Measurements from ENCODE around the gene LANCL2.

LANCL2 gene

DNA sequence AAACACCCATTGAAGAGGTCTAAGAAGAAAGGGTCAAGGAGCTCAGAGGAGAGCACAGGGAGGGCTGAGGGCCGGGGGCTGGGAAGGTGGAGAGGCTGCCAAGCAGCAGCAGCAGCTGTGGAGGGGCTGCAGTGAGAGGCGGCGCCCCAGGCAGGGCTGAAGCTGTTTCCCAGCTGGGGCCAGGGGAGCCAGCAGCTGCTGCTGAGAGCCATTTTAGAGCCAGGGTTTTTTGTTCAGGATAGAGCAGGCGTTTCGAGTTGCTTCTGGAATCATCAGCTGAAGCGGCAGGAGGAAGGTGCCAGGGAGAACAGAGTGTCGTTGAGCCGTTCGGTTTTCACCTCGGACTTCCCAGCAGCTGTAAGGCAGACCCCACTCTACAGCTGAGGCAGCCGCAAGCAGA is 62.7 kb downstream of the LANCL2 start:
- Histone ChIP-seq H3K9me3 (ENCODE audit: control insufficient read depth in 1 of 2, low read length in 2 of 2) (no peaks in the 10 kb centered on the region), H3K36me3 (ENCODE audit: control insufficient read depth in 1 of 2, insufficient read depth in 2 of 2, low read length in 2 of 2) (peaks cover 5 to 10% of the 10 kb centered on the region in 2 donors), H3K4me3 (ENCODE audit: low read depth in 1 of 2, low read length in 2 of 2) (no peak overlapping the region), H3K4me1 (ENCODE audit: control insufficient read depth in 1 of 2, insufficient read depth in 2 of 2, low read length in 2 of 2) (no peaks in the 10 kb centered on the region), H3K27ac (ENCODE audit: low read length) (no peak overlapping the region), H3K27me3 (ENCODE audit: low read depth, low read length) (no peaks in the 10 kb centered on the region)

- H3K4me1 ChIP-seq (ENCODE audit: control insufficient read depth in 1 of 2, insufficient read depth in 2 of 2, low read length in 2 of 2) = no peaks in the 10 kb centered on the region
- H3K27me3 ChIP-seq (ENCODE audit: low read depth, low read length) = no peaks in the 10 kb centered on the region
- H3K27ac ChIP-seq (ENCODE audit: low read length) = no peak overlapping the region
These were observed 64.8 kb downstream of the LANCL2 start for GRCh38 chr7:55429835-55430499.

GRCh38 chr7:55431898-55432297 is 66.8 kb downstream of the LANCL2 start:
- Histone ChIP-seq H3K4me1 (ENCODE audit: control insufficient read depth in 1 of 2, insufficient read depth in 2 of 2, low read length in 2 of 2) (no peaks in the 10 kb centered on the region), H3K9me3 (ENCODE audit: control insufficient read depth in 1 of 2, low read length in 2 of 2) (no peaks in the 10 kb centered on the region), H3K36me3 (ENCODE audit: control insufficient read depth in 1 of 2, insufficient read depth in 2 of 2, low read length in 2 of 2) (no peaks in the 10 kb centered on the region), H3K27me3 (ENCODE audit: low read depth, low read length) (no peaks in the 10 kb centered on the region), H3K27ac (ENCODE audit: low read length) (no peak overlapping the region), H3K4me3 (ENCODE audit: low read depth in 1 of 2, low read length in 2 of 2) (no peak overlapping the region)

More at GRCh38 chr7:55429835-55430499, 64.8 kb downstream of the LANCL2 start:
- Histone ChIP-seq H3K4me3 (ENCODE audit: low read depth in 1 of 2, low read length in 2 of 2) (no peak overlapping the region), H3K36me3 (ENCODE audit: control insufficient read depth in 1 of 2, insufficient read depth in 2 of 2, low read length in 2 of 2) (peaks cover 5 to 10% of the 10 kb centered on the region in 2 donors), H3K9me3 (ENCODE audit: control insufficient read depth in 1 of 2, low read length in 2 of 2) (no peaks in the 10 kb centered on the region)

DNA sequence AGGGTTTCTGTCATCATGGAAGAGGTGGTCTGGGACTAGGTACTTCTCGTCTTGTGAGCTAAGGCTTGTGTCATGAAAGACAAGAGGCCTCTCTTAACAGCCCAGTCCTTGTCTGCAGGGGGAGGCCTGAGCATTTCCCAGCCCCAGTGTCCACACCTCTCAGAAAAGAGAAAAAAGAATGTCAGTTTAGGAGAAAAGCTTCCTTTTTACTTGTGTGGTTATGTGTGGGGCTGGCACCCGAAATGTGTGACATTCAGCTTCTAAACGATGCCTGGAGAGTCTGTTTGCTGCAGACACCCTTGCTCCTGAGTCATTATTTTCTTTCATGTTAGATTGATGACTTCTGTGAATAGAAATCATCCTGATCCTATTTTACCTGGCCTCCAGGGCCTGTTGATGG is 67.4 kb downstream of the LANCL2 start:
- H3K27ac ChIP-seq (ENCODE audit: low read length) = no peak overlapping the region
- H3K4me1 ChIP-seq (ENCODE audit: control insufficient read depth in 1 of 2, insufficient read depth in 2 of 2, low read length in 2 of 2) = no peaks in the 10 kb centered on the region
- no peaks in the 10 kb centered on the region for H3K9me3 ChIP-seq (ENCODE audit: control insufficient read depth in 1 of 2, low read length in 2 of 2)
- H3K27me3 ChIP-seq (ENCODE audit: low read depth, low read length) = no peaks in the 10 kb centered on the region
- H3K4me3 ChIP-seq (ENCODE audit: low read depth in 1 of 2, low read length in 2 of 2) = no peak overlapping the region
- H3K36me3 ChIP-seq (ENCODE audit: control insufficient read depth in 1 of 2, insufficient read depth in 2 of 2, low read length in 2 of 2) = no peaks in the 10 kb centered on the region

DNA sequence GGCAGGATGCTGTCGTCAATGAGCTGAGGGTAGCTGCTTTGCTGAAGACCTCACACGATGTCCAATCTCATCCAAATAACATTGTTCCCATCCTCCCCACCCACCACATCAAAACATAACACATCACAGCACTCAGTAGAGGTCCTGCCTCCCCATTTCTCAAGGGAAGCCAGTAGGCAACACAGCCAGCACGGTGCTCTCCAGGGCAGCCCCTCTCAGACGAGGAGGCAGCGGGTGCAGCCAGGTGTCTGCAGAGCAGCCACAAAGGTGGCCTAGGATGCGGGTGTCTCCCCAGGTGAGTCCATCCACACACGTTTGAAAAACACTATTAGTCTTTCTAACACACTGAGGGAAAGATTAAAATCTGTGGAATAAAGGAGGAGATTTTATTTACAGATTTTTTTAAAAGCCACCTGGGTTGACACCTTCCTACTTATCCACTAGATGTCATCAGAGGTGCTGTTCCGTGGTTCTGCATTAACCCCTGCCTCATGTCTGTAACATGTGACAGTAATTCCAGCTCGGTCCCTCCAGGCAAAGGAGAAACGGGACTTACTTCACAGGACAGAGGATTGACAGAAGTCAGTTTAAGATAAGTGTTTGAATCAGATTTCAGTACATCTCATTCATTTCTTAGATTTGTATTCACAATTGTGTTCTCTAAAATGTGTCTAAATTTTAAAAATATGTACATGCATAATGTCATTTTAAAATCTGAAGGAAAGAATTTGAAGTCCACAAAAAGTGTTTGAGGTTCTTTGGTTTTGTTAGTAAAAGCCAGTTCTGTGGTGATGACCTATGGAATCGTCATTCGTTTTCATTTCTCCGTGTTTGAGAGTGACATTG is 68.0 kb downstream of the LANCL2 start:
- H3K27me3 ChIP-seq (ENCODE audit: low read depth, low read length) = no peaks in the 10 kb centered on the region
- H3K36me3 ChIP-seq (ENCODE audit: control insufficient read depth in 1 of 2, insufficient read depth in 2 of 2, low read length in 2 of 2) = no peaks in the 10 kb centered on the region
- H3K9me3 ChIP-seq (ENCODE audit: control insufficient read depth in 1 of 2, low read length in 2 of 2) = no peaks in the 10 kb centered on the region
- no peak overlapping the region for H3K27ac ChIP-seq (ENCODE audit: low read length)
- H3K4me3 ChIP-seq (ENCODE audit: low read depth in 1 of 2, low read length in 2 of 2) = no peak overlapping the region
- H3K4me1 ChIP-seq (ENCODE audit: control insufficient read depth in 1 of 2, insufficient read depth in 2 of 2, low read length in 2 of 2) = no peaks in the 10 kb centered on the region

GRCh38 chr7:55435466-55435865 is 70.3 kb downstream of the LANCL2 start:
- Histone ChIP-seq H3K27me3 (ENCODE audit: low read depth, low read length) (no peaks in the 10 kb centered on the region), H3K4me3 (ENCODE audit: low read depth in 1 of 2, low read length in 2 of 2) (no peak overlapping the region), H3K36me3 (ENCODE audit: control insufficient read depth in 1 of 2, insufficient read depth in 2 of 2, low read length in 2 of 2) (no peaks in the 10 kb centered on the region), H3K27ac (ENCODE audit: low read length) (no peak overlapping the region), H3K4me1 (ENCODE audit: control insufficient read depth in 1 of 2, insufficient read depth in 2 of 2, low read length in 2 of 2) (no peaks in the 10 kb centered on the region), H3K9me3 (ENCODE audit: control insufficient read depth in 1 of 2, low read length in 2 of 2) (no peaks in the 10 kb centered on the region)

DNA sequence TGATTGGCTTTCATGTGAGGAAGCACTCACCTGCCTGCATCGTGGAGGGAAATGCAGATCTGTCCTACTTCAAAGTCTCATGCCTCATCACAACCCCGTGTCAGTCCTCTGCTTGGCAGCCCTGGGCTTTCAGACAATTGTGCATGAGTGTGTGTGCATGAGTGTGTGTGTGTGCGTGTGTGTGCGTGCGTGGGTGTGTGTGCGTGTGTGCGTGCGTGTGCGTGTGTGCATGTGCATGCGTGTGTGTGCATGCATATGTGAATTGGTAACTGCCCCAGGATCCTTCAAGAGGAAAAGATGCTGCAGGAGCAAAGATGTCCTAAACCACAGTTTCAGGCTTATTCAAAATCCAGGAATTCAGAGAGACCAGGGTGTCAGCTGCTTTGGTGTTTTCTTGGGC is 71.3 kb downstream of the LANCL2 start:
- no peaks in the 10 kb centered on the region for H3K36me3 ChIP-seq (ENCODE audit: control insufficient read depth in 1 of 2, insufficient read depth in 2 of 2, low read length in 2 of 2)
- no peak overlapping the region for H3K4me3 ChIP-seq (ENCODE audit: low read depth in 1 of 2, low read length in 2 of 2)
- H3K4me1 ChIP-seq (ENCODE audit: control insufficient read depth in 1 of 2, insufficient read depth in 2 of 2, low read length in 2 of 2) = no peaks in the 10 kb centered on the region
- H3K27me3 ChIP-seq (ENCODE audit: low read depth, low read length) = no peaks in the 10 kb centered on the region
- H3K9me3 ChIP-seq (ENCODE audit: control insufficient read depth in 1 of 2, low read length in 2 of 2) = no peaks in the 10 kb centered on the region
- H3K27ac ChIP-seq (ENCODE audit: low read length) = no peak overlapping the region

GRCh38 chr7:55437375-55437774 is 72.2 kb downstream of the LANCL2 start:
- Histone ChIP-seq H3K27me3 (ENCODE audit: low read depth, low read length) (no peaks in the 10 kb centered on the region), H3K9me3 (ENCODE audit: control insufficient read depth in 1 of 2, low read length in 2 of 2) (no peaks in the 10 kb centered on the region), H3K4me1 (ENCODE audit: control insufficient read depth in 1 of 2, insufficient read depth in 2 of 2, low read length in 2 of 2) (no peaks in the 10 kb centered on the region), H3K36me3 (ENCODE audit: control insufficient read depth in 1 of 2, insufficient read depth in 2 of 2, low read length in 2 of 2) (no peaks in the 10 kb centered on the region), H3K27ac (ENCODE audit: low read length) (no peak overlapping the region), H3K4me3 (ENCODE audit: low read depth in 1 of 2, low read length in 2 of 2) (no peak overlapping the region)

DNA sequence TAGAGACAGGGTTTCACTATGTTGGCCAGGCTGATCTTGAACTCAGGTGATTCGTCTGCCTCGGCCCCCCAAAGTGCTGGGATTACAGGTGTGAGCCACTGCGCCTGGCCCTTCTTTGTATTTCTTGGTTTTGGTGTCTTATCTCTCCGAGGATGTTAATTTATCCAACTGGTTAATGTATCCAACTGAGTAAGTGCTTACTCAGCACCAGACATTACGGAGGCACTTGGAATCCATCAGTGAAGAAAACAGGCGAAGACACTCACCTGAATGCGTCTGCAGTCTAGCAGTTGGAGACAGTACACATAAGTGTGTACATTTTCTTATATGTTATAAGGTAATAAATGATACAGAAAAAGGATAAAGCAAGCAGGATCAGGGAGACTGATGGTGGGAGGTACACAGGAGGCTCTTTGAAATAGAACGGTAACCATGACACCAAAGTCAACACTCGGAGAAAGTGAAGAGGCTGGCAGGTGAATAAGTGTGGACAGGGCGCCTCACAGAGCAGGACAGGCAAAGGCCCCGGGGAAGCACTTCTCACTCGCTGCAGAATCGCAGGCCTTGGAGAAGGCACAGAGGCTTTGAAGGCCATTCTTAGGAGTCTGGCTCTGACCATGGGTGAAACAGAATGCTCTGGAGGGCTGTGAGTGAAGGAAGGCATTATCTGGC is 73.1 kb downstream of the LANCL2 start:
- Histone ChIP-seq H3K27me3 (ENCODE audit: low read depth, low read length) (no peaks in the 10 kb centered on the region), H3K4me1 (ENCODE audit: control insufficient read depth in 1 of 2, insufficient read depth in 2 of 2, low read length in 2 of 2) (no peaks in the 10 kb centered on the region), H3K36me3 (ENCODE audit: control insufficient read depth in 1 of 2, insufficient read depth in 2 of 2, low read length in 2 of 2) (no peaks in the 10 kb centered on the region), H3K9me3 (ENCODE audit: control insufficient read depth in 1 of 2, low read length in 2 of 2) (no peaks in the 10 kb centered on the region), H3K4me3 (ENCODE audit: low read depth in 1 of 2, low read length in 2 of 2) (no peak overlapping the region), H3K27ac (ENCODE audit: low read length) (no peak overlapping the region)

DNA sequence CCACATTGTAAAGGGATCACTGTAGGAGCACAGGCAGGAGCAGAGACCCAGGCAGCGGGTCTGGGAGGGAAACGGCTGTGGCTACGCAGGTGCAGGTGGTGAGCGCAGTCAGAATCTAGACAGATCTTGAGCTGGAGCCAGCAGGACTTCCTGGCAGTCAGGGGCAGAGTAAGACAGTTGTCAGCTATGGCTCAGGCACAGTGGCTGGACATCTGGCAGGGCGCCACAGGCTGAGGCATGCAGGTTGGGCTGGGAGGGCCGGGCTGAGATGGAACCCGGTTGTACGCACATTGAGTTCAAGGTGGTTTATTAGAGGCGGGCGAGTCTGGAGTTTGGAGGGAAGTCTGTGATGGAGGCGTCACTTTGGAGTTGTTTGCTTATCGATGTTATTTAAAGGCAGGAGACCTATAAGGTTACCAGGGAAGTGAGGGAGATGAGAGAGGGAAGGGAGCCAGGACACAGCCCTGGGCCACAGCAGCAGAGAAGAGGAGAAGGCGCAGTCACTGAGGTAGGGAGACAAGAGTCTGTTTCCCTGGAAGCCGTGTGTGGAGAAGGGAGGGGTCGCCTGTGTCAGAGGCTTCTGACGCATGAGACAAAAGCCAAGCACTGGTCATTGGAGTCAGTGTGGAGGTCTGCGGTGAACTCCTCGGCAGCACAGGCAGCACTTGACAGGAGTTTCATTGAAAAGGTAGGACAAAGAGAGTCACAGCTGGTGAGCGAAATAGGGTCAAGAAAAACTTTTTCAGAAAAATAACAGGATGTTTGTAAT is 73.8 kb downstream of the LANCL2 start:
- Histone ChIP-seq H3K4me1 (ENCODE audit: control insufficient read depth in 1 of 2, insufficient read depth in 2 of 2, low read length in 2 of 2) (no peaks in the 10 kb centered on the region), H3K36me3 (ENCODE audit: control insufficient read depth in 1 of 2, insufficient read depth in 2 of 2, low read length in 2 of 2) (no peaks in the 10 kb centered on the region), H3K4me3 (ENCODE audit: low read depth in 1 of 2, low read length in 2 of 2) (no peak overlapping the region), H3K9me3 (ENCODE audit: control insufficient read depth in 1 of 2, low read length in 2 of 2) (no peaks in the 10 kb centered on the region), H3K27me3 (ENCODE audit: low read depth, low read length) (no peaks in the 10 kb centered on the region), H3K27ac (ENCODE audit: low read length) (no peak overlapping the region)

DNA sequence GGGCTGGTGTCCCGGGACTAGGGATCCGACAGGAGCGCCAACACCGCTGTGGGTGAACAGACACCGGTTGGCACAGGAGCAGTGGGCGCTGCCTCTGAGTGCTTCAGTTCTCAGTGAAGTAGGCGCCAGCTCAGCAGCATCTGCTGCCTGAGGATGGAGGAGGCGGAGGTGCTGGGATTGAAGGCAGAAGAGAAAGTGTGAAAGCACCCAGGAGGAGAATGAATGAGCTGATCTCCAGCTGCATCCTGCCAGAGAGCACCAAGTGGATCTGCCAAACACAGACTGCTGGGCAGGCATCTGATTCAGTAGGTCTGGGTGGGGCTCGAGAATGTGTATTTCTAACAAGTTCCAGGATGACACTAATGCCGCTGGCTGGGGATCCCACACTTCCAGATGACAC is 74.5 kb downstream of the LANCL2 start:
- H3K4me3 ChIP-seq (ENCODE audit: low read depth in 1 of 2, low read length in 2 of 2) = no peak overlapping the region
- no peak overlapping the region for H3K27ac ChIP-seq (ENCODE audit: low read length)

More for the DNA sequence above, 74.5 kb downstream of the LANCL2 start:
- Histone ChIP-seq H3K9me3 (ENCODE audit: control insufficient read depth in 1 of 2, low read length in 2 of 2) (no peaks in the 10 kb centered on the region), H3K4me1 (ENCODE audit: control insufficient read depth in 1 of 2, insufficient read depth in 2 of 2, low read length in 2 of 2) (no peaks in the 10 kb centered on the region), H3K27me3 (ENCODE audit: low read depth, low read length) (no peaks in the 10 kb centered on the region), H3K36me3 (ENCODE audit: control insufficient read depth in 1 of 2, insufficient read depth in 2 of 2, low read length in 2 of 2) (no peaks in the 10 kb centered on the region)

All from muscle layer of duodenum (tissue), 2 donors.